PC-9 (cell line): ENCODE data around the gene ERBB4.

Source experiments
- EZH2 ChIP-seq: fragments of 200-600 bp; sonication (generic); IDR thresholded peaks from 2 replicates; pipeline ENCODE4 v1.8.0; 2017; ENCODE audit warnings: antibody characterized with exemption, low read depth
- TF ChIP-seq, protein P1 (sequence below): fragments of 200-600 bp; sonication (generic); conservative IDR thresholded peaks from 2 replicates; pipeline ENCODE4 v1.6.1; 2017; ENCODE audit warnings: mixed run types, antibody characterized with exemption, mild to moderate bottlenecking, moderate library complexity

DNA sequence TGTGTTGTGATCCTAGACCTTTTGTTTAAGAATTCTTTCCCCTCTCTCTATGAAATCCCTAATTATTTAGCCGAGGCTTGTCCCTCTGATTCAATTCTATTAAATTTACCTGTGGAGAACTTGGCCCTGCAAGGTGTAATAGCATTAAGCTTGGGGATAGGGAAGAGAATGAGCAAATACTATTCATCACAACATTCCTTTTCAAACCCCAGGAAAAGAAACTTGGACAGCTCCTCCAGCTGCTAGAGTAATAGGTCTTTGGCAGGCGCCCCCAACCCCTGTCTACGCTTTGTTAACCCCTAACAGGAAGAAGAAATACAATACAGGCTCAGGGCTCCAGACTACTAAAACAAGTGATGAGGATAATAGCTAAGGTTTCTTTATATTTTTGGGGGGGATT lies 1025.2 kb downstream of the ERBB4 start:
- TF ChIP-seq, protein P1, sequence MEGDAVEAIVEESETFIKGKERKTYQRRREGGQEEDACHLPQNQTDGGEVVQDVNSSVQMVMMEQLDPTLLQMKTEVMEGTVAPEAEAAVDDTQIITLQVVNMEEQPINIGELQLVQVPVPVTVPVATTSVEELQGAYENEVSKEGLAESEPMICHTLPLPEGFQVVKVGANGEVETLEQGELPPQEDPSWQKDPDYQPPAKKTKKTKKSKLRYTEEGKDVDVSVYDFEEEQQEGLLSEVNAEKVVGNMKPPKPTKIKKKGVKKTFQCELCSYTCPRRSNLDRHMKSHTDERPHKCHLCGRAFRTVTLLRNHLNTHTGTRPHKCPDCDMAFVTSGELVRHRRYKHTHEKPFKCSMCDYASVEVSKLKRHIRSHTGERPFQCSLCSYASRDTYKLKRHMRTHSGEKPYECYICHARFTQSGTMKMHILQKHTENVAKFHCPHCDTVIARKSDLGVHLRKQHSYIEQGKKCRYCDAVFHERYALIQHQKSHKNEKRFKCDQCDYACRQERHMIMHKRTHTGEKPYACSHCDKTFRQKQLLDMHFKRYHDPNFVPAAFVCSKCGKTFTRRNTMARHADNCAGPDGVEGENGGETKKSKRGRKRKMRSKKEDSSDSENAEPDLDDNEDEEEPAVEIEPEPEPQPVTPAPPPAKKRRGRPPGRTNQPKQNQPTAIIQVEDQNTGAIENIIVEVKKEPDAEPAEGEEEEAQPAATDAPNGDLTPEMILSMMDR = no peak
- TF ChIP-seq EZH2 = no peak
